Natural killer cell (primary cell): ENCODE results near the gene LGALS4. TPM values are rescaled to one million over a fixed set of nuclear protein-coding genes. Genes with fewer than 3 reads are reported as not detected.
"Not testable (repeated sequence)": the region's sequence is repeated elsewhere in the genome, so short reads cannot be mapped to it uniquely, and the experiment has no call there.

Source experiments
- ATAC-seq, 3 donors: fragments of 150-1000 bp in 2 of 3; fragments of 200-7000 bp in 1 of 3; cut with Tn5 transposase; 1 replicate in 1 of 3; 2 replicates in 2 of 3; pipeline ENCODE4 v1.10.0; 2021; ENCODE audit warnings: mild to moderate bottlenecking in 2 of 3, moderate library complexity in 2 of 3
- DNase-seq, 2 donors: peaks; one replicate each; pipeline versions ENCODE4 v3.0.0 to v3.0.0-alpha.2; 2013 to 2021; ENCODE audit warnings: mixed read lengths in 1 of 2
- H3K27ac ChIP-seq: one replicate; pipeline ENCODE4 v1.5.1; 2013; ENCODE audit warnings: mild to moderate bottlenecking, low read length
- H3K27me3 ChIP-seq: one replicate; pipeline ENCODE4 v1.6.1; 2013; ENCODE audit warnings: low read length; ENCODE audit not compliant: control insufficient read depth, insufficient read depth
- H3K36me3 ChIP-seq: one replicate; pipeline ENCODE4 v1.6.1; 2013; ENCODE audit warnings: low read length; ENCODE audit not compliant: control insufficient read depth, insufficient read depth
- H3K4me1 ChIP-seq: one replicate; pipeline ENCODE4 v1.6.1; 2013; ENCODE audit warnings: low read length; ENCODE audit not compliant: control insufficient read depth, insufficient read depth
- H3K4me3 ChIP-seq: one replicate; pipeline ENCODE4 v1.5.1; 2013; ENCODE audit warnings: low read length
- H3K9me3 ChIP-seq: one replicate; pipeline ENCODE4 v1.6.1; 2013; ENCODE audit warnings: low read length; ENCODE audit not compliant: control insufficient read depth, insufficient read depth
- H3K27ac Mint-ChIP-seq, 2 donors: one replicate each; pipeline ENCODE4 v1.8.0; 2022; ENCODE audit warnings: mild to moderate bottlenecking in 2 of 2, mixed read lengths in 2 of 2, moderate library complexity in 1 of 2
- H3K27me3 Mint-ChIP-seq, 2 donors: one replicate each; pipeline ENCODE4 v1.8.0; 2022; ENCODE audit warnings: low read depth in 2 of 2, mixed read lengths in 2 of 2
- H3K36me3 Mint-ChIP-seq: one replicate; pipeline ENCODE4 v1.8.0; 2022; ENCODE audit warnings: mixed read lengths
- H3K4me1 Mint-ChIP-seq, 2 donors: one replicate each; pipeline ENCODE4 v1.8.0; 2022; ENCODE audit warnings: mixed read lengths in 2 of 2
- H3K4me3 Mint-ChIP-seq: one replicate; pipeline ENCODE4 v1.8.0; 2022; ENCODE audit warnings: mild to moderate bottlenecking, moderate library complexity, mixed read lengths
- H3K9me3 Mint-ChIP-seq, 2 donors: one replicate each; pipeline ENCODE4 v1.8.0; 2022; ENCODE audit warnings: mixed read lengths in 2 of 2
- CTCF ChIP-seq: fragments of 200-600 bp; IDR thresholded peaks from one replicate; pipeline ENCODE4 v1.8.0; 2022; ENCODE audit warnings: antibody characterized with exemption
- WGBS: methylation state at CpG from one replicate; pipeline ENCODE4 v1.1.7; 2013; ENCODE audit warnings: missing lambda C conversion rate; ENCODE audit not compliant: insufficient coverage; 5-methylcytosine and 5-hydroxymethylcytosine counted together
- intact Hi-C: fragments of 100-400 bp; cut with micrococcal nuclease; formaldehyde crosslinking; loops from one replicate; pipeline ENCODE4 v1.14.2; 2022
- total RNA-seq, 4 donors: library from RNA; stranded (reverse); fragments of 120-200 nt in 1 of 4; gene quantifications; one replicate each; pipeline versions ENCODE4 v1.2.3 to v1.2.4, GENCODE V29; 2013 to 2022

The LGALS4 gene
- total RNA-seq, 3 donors from 2014 or later (not counting 1 experiment from before 2014, with no cell fraction given): 4.2 to 4.8 (median 4.6) TPM

GRCh38 chr19:38765214-38765613 lies 47.5 kb downstream of the LGALS4 start:
- no peak for DNase-seq
- Mint-ChIP-seq H3K4me1 (peaks cover 7% of the 10 kb centered on the region in 2 donors), H3K27me3 (no peaks in the 10 kb centered on the region), H3K36me3 (no peaks in the 10 kb centered on the region), H3K27ac (no peak overlapping the region), H3K4me3 (no peak overlapping the region), H3K9me3 (no peaks in the 10 kb centered on the region)
- intact Hi-C loops: loop anchor here (10.0 kb wide), 1 partner anchor 170 kb away; the partner anchor contains the start of genes MRPS12 and SARS2
- H3K27me3 ChIP-seq: no peaks in the 10 kb centered on the region
- H3K4me3 ChIP-seq: no peak overlapping the region
- H3K36me3 ChIP-seq: no peaks in the 10 kb centered on the region
- no peak for ATAC-seq
- H3K4me1 ChIP-seq: peaks cover 12% of the 10 kb centered on the region
- no peak overlapping the region for H3K27ac ChIP-seq
- no peak for TF ChIP-seq CTCF
- no peaks in the 10 kb centered on the region for H3K9me3 ChIP-seq
- 87% methylated on average over 2 of the region's 2 CpGs for WGBS

GRCh38 chr19:38763795-38764220 lies 48.9 kb downstream of the LGALS4 start:
- no peak overlapping the region for H3K4me3 Mint-ChIP-seq
- no peaks in the 10 kb centered on the region for H3K9me3 ChIP-seq
- no peaks in the 10 kb centered on the region for H3K9me3 Mint-ChIP-seq
- intact Hi-C loops: loop anchor here (10.0 kb wide), 1 partner anchor 171 kb away; the partner anchor contains the start of genes MRPS12 and SARS2
- H3K4me3 ChIP-seq: no peak overlapping the region
- no peaks in the 10 kb centered on the region for H3K27me3 ChIP-seq
- no peaks in the 10 kb centered on the region for H3K36me3 Mint-ChIP-seq
- H3K27ac ChIP-seq: no peak overlapping the region
- H3K27ac Mint-ChIP-seq: no peak overlapping the region
- TF ChIP-seq CTCF: no peak
- H3K36me3 ChIP-seq: no peaks in the 10 kb centered on the region
- ATAC-seq: no peak
- DNase-seq: no peak
- no peaks in the 10 kb centered on the region for H3K4me1 ChIP-seq
- no peaks in the 10 kb centered on the region for H3K27me3 Mint-ChIP-seq
- H3K4me1 Mint-ChIP-seq: no peaks in the 10 kb centered on the region
- WGBS: 100% methylated on average over 3 of the region's 3 CpGs

- not testable (repeated sequence) for H3K9me3 Mint-ChIP-seq, H3K4me1 ChIP-seq, H3K27ac ChIP-seq, H3K27ac Mint-ChIP-seq, H3K9me3 ChIP-seq, H3K27me3 ChIP-seq, H3K36me3 ChIP-seq, H3K4me3 Mint-ChIP-seq, H3K36me3 Mint-ChIP-seq, H3K27me3 Mint-ChIP-seq, ATAC-seq, H3K4me3 ChIP-seq, H3K4me1 Mint-ChIP-seq, DNase-seq
- intact Hi-C loops: loop anchor here (10.0 kb wide), 1 partner anchor 173 kb away; the partner anchor contains the start of genes MRPS12 and SARS2
- WGBS: 97% methylated on average over 9 of the region's 9 CpGs
Measured at GRCh38 chr19:38761884-38762389, 50.8 kb downstream of the LGALS4 start.

- not testable (repeated sequence) for H3K36me3 ChIP-seq, H3K27ac ChIP-seq, H3K4me3 ChIP-seq, H3K9me3 Mint-ChIP-seq, ATAC-seq, H3K27me3 Mint-ChIP-seq, H3K4me3 Mint-ChIP-seq, H3K4me1 ChIP-seq, H3K27me3 ChIP-seq, DNase-seq, H3K4me1 Mint-ChIP-seq, H3K36me3 Mint-ChIP-seq, H3K27ac Mint-ChIP-seq, H3K9me3 ChIP-seq
- 78% methylated on average over 4 of the region's 6 CpGs for WGBS
- intact Hi-C loops: loop anchor here (10.0 kb wide), 1 partner anchor 174 kb away; the partner anchor contains the start of genes MRPS12 and SARS2
Measured at GRCh38 chr19:38760805-38761517, 51.8 kb downstream of the LGALS4 start.
